H9 (cell line): ENCODE data around the gene FBXO22. TPM values are rescaled to one million over a fixed set of nuclear protein-coding genes. Genes with fewer than 3 reads are reported as not detected.

ENCODE experiments used
- DNase-seq: peaks from one replicate; pipeline ENCODE4 v3.0.0-alpha.2; 2017
- H2AFZ ChIP-seq: one replicate; pipeline ENCODE4 v1.6.1; 2013; ENCODE audit warnings: mild to moderate bottlenecking, low read length, control low read depth, moderate library complexity
- H2AK5ac ChIP-seq: 2 replicates; pipeline ENCODE4 v1.6.1; 2013; ENCODE audit warnings: low read length, control low read depth, mixed read lengths; ENCODE audit not compliant: insufficient read length
- H2BK120ac ChIP-seq: one replicate; pipeline ENCODE4 v1.6.1; 2013; ENCODE audit warnings: low read depth, mild to moderate bottlenecking, low read length, control low read depth, inconsistent platforms; ENCODE audit not compliant: poor library complexity, severe bottlenecking
- H2BK12ac ChIP-seq: 2 replicates; pipeline ENCODE4 v1.6.1; 2013; ENCODE audit warnings: low read length, control low read depth, mixed read lengths, low read depth; ENCODE audit not compliant: insufficient read length
- H2BK15ac ChIP-seq: 2 replicates; pipeline ENCODE4 v1.6.1; 2013; ENCODE audit warnings: low read depth, low read length, control low read depth
- H2BK20ac ChIP-seq: one replicate; pipeline ENCODE4 v1.6.1; 2013; ENCODE audit warnings: low read depth, mild to moderate bottlenecking, low read length, control low read depth, inconsistent platforms; ENCODE audit not compliant: poor library complexity, severe bottlenecking
- H2BK5ac ChIP-seq: 2 replicates; pipeline ENCODE4 v1.6.1; 2013; ENCODE audit warnings: low read length, control low read depth, mixed read lengths; ENCODE audit not compliant: insufficient read length
- H3K14ac ChIP-seq: 2 replicates; pipeline ENCODE4 v1.6.1; 2013; ENCODE audit warnings: low read length, control low read depth; ENCODE audit not compliant: insufficient read depth
- H3K18ac ChIP-seq: 2 replicates; pipeline ENCODE4 v1.6.1; 2013; ENCODE audit warnings: low read depth, mild to moderate bottlenecking, mixed read lengths, low read length, control low read depth; ENCODE audit not compliant: insufficient read length
- H3K23ac ChIP-seq: 2 replicates; pipeline ENCODE4 v1.6.1; 2013; ENCODE audit warnings: low read length, control low read depth, mixed read lengths, low read depth; ENCODE audit not compliant: insufficient read length
- H3K23me2 ChIP-seq: 2 replicates; pipeline ENCODE4 v1.6.1; 2013; ENCODE audit warnings: low read depth, mild to moderate bottlenecking, mixed read lengths, low read length, control low read depth; ENCODE audit not compliant: insufficient read length, poor library complexity, severe bottlenecking
- H3K27ac ChIP-seq: 2 replicates; pipeline ENCODE4 v1.5.1; 2013; ENCODE audit warnings: low read length, control low read depth, mixed read lengths, low read depth; ENCODE audit not compliant: insufficient read length
- H3K27me3 ChIP-seq: 2 replicates; pipeline ENCODE4 v1.6.1; 2013; ENCODE audit warnings: low read length, control low read depth, inconsistent platforms; ENCODE audit not compliant: insufficient read depth
- H3K4ac ChIP-seq: 2 replicates; pipeline ENCODE4 v1.6.1; 2013; ENCODE audit warnings: low read depth, mild to moderate bottlenecking, control low read depth, inconsistent platforms, low read length, moderate library complexity
- H3K4me1 ChIP-seq: 2 replicates; pipeline ENCODE4 v1.6.1; 2013; ENCODE audit warnings: low read length, control low read depth, inconsistent platforms; ENCODE audit not compliant: insufficient read depth
- H3K4me2 ChIP-seq: 2 replicates; pipeline ENCODE4 v1.6.1; 2013; ENCODE audit warnings: low read length, control low read depth, mixed read lengths; ENCODE audit not compliant: insufficient read length, insufficient read depth
- H3K56ac ChIP-seq: 2 replicates; pipeline ENCODE4 v1.6.1; 2013; ENCODE audit warnings: low read depth, mild to moderate bottlenecking, mixed read lengths, low read length, control low read depth; ENCODE audit not compliant: insufficient read length
- H3K79me1 ChIP-seq: 2 replicates; pipeline ENCODE4 v1.6.1; 2013; ENCODE audit warnings: low read depth, mild to moderate bottlenecking, moderate library complexity, low read length, control low read depth, inconsistent platforms; ENCODE audit not compliant: insufficient read depth, poor library complexity, severe bottlenecking
- H3K79me2 ChIP-seq: 2 replicates; pipeline ENCODE4 v1.6.1; 2013; ENCODE audit warnings: low read length, control low read depth, inconsistent platforms; ENCODE audit not compliant: insufficient read depth
- H3K9ac ChIP-seq: 2 replicates; pipeline ENCODE4 v1.6.1; 2013; ENCODE audit warnings: low read length, control low read depth, mixed read lengths; ENCODE audit not compliant: insufficient read length; ENCODE audit errors: extremely low read depth
- H3K9me3 ChIP-seq: one replicate; pipeline ENCODE4 v1.6.1; 2013; ENCODE audit warnings: low read depth, low read length, inconsistent platforms; ENCODE audit not compliant: control insufficient read depth
- H3T11ph ChIP-seq: one replicate; pipeline ENCODE4 v1.6.1; 2013; ENCODE audit warnings: mild to moderate bottlenecking, low read length, control low read depth, inconsistent platforms
- H4K20me1 ChIP-seq: one replicate; pipeline ENCODE4 v1.6.1; 2013; ENCODE audit not compliant: control insufficient read depth, insufficient read length, insufficient read depth
- H4K5ac ChIP-seq: 2 replicates; pipeline ENCODE4 v1.6.1; 2013; ENCODE audit warnings: low read depth, mild to moderate bottlenecking, mixed read lengths, low read length, control low read depth; ENCODE audit not compliant: insufficient read length
- H4K8ac ChIP-seq: replicated peaks from 2 replicates; pipeline ENCODE4 v1.6.1; 2013; ENCODE audit warnings: low read length, control low read depth, mixed read lengths, low read depth; ENCODE audit not compliant: insufficient read length
- H4K91ac ChIP-seq: 2 replicates; pipeline ENCODE4 v1.6.1; 2013; ENCODE audit warnings: low read depth, mild to moderate bottlenecking, moderate library complexity, mixed read lengths, low read length, control low read depth; ENCODE audit not compliant: insufficient read length
- H3K27ac Mint-ChIP-seq, 3 experiments: 2 replicates in 2 of 3; 3 replicates in 1 of 3; pipeline ENCODE4 v1.8.0; 2020 to 2021; ENCODE audit warnings: mixed read lengths in 3 of 3, mild to moderate bottlenecking in 1 of 3, moderate library complexity in 1 of 3
- H3K27me3 Mint-ChIP-seq: 2 replicates; pipeline ENCODE4 v1.8.0; 2021; ENCODE audit warnings: low read depth, mild to moderate bottlenecking, moderate library complexity, mixed read lengths
- H3K36me3 Mint-ChIP-seq, 3 experiments: 2 replicates in 2 of 3; 3 replicates in 1 of 3; pipeline ENCODE4 v1.8.0; 2020 to 2021; ENCODE audit warnings: low read depth in 3 of 3, mixed read lengths in 3 of 3; ENCODE audit not compliant: insufficient read depth in 1 of 3
- H3K4me1 Mint-ChIP-seq, 2 experiments: 2 replicates each; pipeline ENCODE4 v1.8.0; 2020; ENCODE audit warnings: mixed read lengths in 2 of 2
- H3K4me3 Mint-ChIP-seq, 2 experiments: 2 replicates in 1 of 2; 3 replicates in 1 of 2; pipeline ENCODE4 v1.8.0; 2020 to 2021; ENCODE audit warnings: mild to moderate bottlenecking in 2 of 2, mixed read lengths in 2 of 2, moderate library complexity in 1 of 2
- H3K9me3 Mint-ChIP-seq, 2 experiments: 2 replicates in 1 of 2; 3 replicates in 1 of 2; pipeline ENCODE4 v1.8.0; 2020; ENCODE audit warnings: mild to moderate bottlenecking in 2 of 2, mixed read lengths in 2 of 2, moderate library complexity in 1 of 2
- total RNA-seq: library from RNA; stranded (reverse); gene quantifications from 2 replicates; pipeline ENCODE4 v1.2.1, GENCODE V29; 2021
- TF ChIP-seq, protein P1 (sequence below): fragments of 200-600 bp; sonication (generic); conservative IDR thresholded peaks from 3 replicates; pipeline ENCODE4 v1.8.0; 2021; ENCODE audit warnings: antibody characterized with exemption, mild to moderate bottlenecking

Gene FBXO22
- total RNA-seq, 1 experiment from 2014 or later = 59.9 TPM

- Mint-ChIP-seq H3K27me3 (no peaks in the 10 kb centered on the region), H3K27ac (peak overlapping the region in 1 of 3 experiments; percentile 18; a peak in 1 of 7 replicates), H3K36me3 (peaks cover 9 to 33% (median 31%) of the 10 kb centered on the region in 3 experiments; a peak in 6 of 7 replicates), H3K4me1 (peaks cover 11 to 14% of the 10 kb centered on the region in 2 experiments), H3K4me3 (no peak overlapping the region), H3K9me3 (no peaks in the 10 kb centered on the region; a peak in 1 of 5 replicates)
- H4K91ac ChIP-seq = no peak overlapping the region
- H3K4ac ChIP-seq = no peak overlapping the region
- no peak overlapping the region for H2BK20ac ChIP-seq
- no peak for DNase-seq
- H3K4me1 ChIP-seq = peaks cover 4% of the 10 kb centered on the region; the same call in 1 of the 2 replicates
- no peak overlapping the region for H2BK12ac ChIP-seq
- no peak overlapping the region for H3K56ac ChIP-seq
- H2BK120ac ChIP-seq = no peak overlapping the region
- H3T11ph ChIP-seq = no peak overlapping the region
- no peaks in the 10 kb centered on the region for H4K20me1 ChIP-seq
- H4K5ac ChIP-seq = no peak overlapping the region
- no peak overlapping the region for H3K23ac ChIP-seq
- no peaks in the 10 kb centered on the region for H3K9me3 ChIP-seq
- no peak overlapping the region for H3K18ac ChIP-seq
- H3K79me2 ChIP-seq = peaks cover 2% of the 10 kb centered on the region
- H3K27me3 ChIP-seq = no peaks in the 10 kb centered on the region
- no peak overlapping the region for H3K14ac ChIP-seq
- no peak overlapping the region for H2BK5ac ChIP-seq
- TF ChIP-seq, protein P1, sequence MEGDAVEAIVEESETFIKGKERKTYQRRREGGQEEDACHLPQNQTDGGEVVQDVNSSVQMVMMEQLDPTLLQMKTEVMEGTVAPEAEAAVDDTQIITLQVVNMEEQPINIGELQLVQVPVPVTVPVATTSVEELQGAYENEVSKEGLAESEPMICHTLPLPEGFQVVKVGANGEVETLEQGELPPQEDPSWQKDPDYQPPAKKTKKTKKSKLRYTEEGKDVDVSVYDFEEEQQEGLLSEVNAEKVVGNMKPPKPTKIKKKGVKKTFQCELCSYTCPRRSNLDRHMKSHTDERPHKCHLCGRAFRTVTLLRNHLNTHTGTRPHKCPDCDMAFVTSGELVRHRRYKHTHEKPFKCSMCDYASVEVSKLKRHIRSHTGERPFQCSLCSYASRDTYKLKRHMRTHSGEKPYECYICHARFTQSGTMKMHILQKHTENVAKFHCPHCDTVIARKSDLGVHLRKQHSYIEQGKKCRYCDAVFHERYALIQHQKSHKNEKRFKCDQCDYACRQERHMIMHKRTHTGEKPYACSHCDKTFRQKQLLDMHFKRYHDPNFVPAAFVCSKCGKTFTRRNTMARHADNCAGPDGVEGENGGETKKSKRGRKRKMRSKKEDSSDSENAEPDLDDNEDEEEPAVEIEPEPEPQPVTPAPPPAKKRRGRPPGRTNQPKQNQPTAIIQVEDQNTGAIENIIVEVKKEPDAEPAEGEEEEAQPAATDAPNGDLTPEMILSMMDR = no peak
- no peak overlapping the region for H2BK15ac ChIP-seq
- no peaks in the 10 kb centered on the region for H3K23me2 ChIP-seq
- H3K79me1 ChIP-seq = peaks cover 3% of the 10 kb centered on the region
- no peak overlapping the region for H3K9ac ChIP-seq
- H2AK5ac ChIP-seq = no peak overlapping the region
- no peak overlapping the region for H2AFZ ChIP-seq
- no peak overlapping the region for H3K27ac ChIP-seq
- no peak overlapping the region for H4K8ac ChIP-seq
- no peak overlapping the region for H3K4me2 ChIP-seq
Observed at GRCh38 chr15:75857886-75858285, 45.8 kb upstream of the FBXO22 start.
